Vagina (tissue), 2 donors: Measurements from ENCODE around the gene MICAL2.

Experiments used
- POLR2A ChIP-seq, 2 donors: fragments of 450-650 bp; IDR thresholded peaks; one replicate each; pipeline ENCODE4 v1.6.1; 2017; ENCODE audit warnings: antibody characterized with exemption in 2 of 2, mild to moderate bottlenecking in 2 of 2, moderate library complexity in 2 of 2
- POLR2AphosphoS5 ChIP-seq, 2 donors: sonication (generic); formaldehyde crosslinking; IDR thresholded peaks; one replicate each; pipeline ENCODE4 v1.9.0; 2017; ENCODE audit warnings: antibody characterized with exemption in 2 of 2, mild to moderate bottlenecking in 2 of 2, low read depth in 1 of 2; ENCODE audit not compliant: insufficient read depth in 1 of 2
- TF ChIP-seq, protein P1 (sequence below), 3 experiments: fragments of 450-650 bp in 2 of 3; fragments of 200-600 bp in 1 of 3; sonication (generic) in 1 of 3; IDR thresholded peaks; one replicate each; pipeline ENCODE4 v1.5.1; 2017 to 2019; ENCODE audit warnings: antibody characterized with exemption in 3 of 3, mild to moderate bottlenecking in 2 of 3, moderate library complexity in 2 of 3

DNA sequence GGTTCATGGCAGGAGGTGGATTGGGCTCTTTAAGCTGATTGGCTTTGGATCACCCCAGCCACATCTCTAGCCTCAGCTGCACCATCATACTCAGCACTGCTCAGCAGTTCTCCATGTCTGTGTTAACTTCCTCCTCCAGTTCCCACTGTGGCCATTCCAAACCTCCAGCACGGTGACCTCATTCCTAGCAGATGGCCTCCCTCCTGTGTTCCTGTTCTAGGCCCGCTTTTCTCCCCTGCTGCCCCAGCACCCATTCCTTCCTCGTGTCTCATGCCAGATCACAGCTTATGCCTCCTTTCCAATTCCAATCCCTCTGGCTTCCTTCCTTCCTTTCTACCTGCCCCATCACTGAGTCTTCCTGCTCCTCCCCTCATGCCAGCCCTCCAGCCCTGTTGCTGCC is 96.1 kb downstream of the MICAL2 start:
- TF ChIP-seq, protein P1, sequence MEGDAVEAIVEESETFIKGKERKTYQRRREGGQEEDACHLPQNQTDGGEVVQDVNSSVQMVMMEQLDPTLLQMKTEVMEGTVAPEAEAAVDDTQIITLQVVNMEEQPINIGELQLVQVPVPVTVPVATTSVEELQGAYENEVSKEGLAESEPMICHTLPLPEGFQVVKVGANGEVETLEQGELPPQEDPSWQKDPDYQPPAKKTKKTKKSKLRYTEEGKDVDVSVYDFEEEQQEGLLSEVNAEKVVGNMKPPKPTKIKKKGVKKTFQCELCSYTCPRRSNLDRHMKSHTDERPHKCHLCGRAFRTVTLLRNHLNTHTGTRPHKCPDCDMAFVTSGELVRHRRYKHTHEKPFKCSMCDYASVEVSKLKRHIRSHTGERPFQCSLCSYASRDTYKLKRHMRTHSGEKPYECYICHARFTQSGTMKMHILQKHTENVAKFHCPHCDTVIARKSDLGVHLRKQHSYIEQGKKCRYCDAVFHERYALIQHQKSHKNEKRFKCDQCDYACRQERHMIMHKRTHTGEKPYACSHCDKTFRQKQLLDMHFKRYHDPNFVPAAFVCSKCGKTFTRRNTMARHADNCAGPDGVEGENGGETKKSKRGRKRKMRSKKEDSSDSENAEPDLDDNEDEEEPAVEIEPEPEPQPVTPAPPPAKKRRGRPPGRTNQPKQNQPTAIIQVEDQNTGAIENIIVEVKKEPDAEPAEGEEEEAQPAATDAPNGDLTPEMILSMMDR (IDR thresholded peaks at IDR 0.05) = no peak
- TF ChIP-seq POLR2AphosphoS5 (IDR thresholded peaks at IDR 0.05; ENCODE audit: insufficient read depth in 1 of 2, low read depth in 1 of 2) (no peak), POLR2A (IDR thresholded peaks at IDR 0.05) (no peak)
